Upper lobe of right lung (tissue), 1 donor: ENCODE results near the gene SMIM38. TPM values are rescaled to one million over a fixed set of nuclear protein-coding genes. Genes with fewer than 3 reads are reported as not detected.

Source experiments
- ATAC-seq: fragments of 200-7000 bp; cut with Tn5 transposase; one replicate; pipeline ENCODE4 v1.9.1; 2020; ENCODE audit warnings: mild to moderate bottlenecking, moderate library complexity
- DNase-seq: peaks from one replicate; pipeline ENCODE4 v3.0.0-alpha.2; 2020
- H3K27ac ChIP-seq: fragments of 200-600 bp; one replicate; pipeline ENCODE4 v1.8.0; 2022
- H3K27me3 ChIP-seq: fragments of 200-600 bp; one replicate; pipeline ENCODE4 v1.8.0; 2022; ENCODE audit warnings: mild to moderate bottlenecking
- H3K36me3 ChIP-seq: fragments of 200-600 bp; one replicate; pipeline ENCODE4 v1.8.0; 2022
- H3K4me1 ChIP-seq: fragments of 200-600 bp; one replicate; pipeline ENCODE4 v1.8.0; 2022
- H3K4me3 ChIP-seq: fragments of 200-600 bp; one replicate; pipeline ENCODE4 v1.8.0; 2022; ENCODE audit warnings: mild to moderate bottlenecking
- H3K9me3 ChIP-seq: fragments of 200-600 bp; one replicate; pipeline ENCODE4 v1.8.0; 2022
- intact Hi-C: fragments of 100-400 bp; cut with DNase I; formaldehyde crosslinking; loops from one replicate; pipeline ENCODE4 v1.11.0; 2022
- total RNA-seq: library from RNA; stranded (reverse); fragmentation: NEBNext Ultra II Directional; extraction: Animal tissue kit (Norgen Biotek cat#: 25700); gene quantifications from one replicate; pipeline ENCODE4 v1.2.1, GENCODE V29; 2021
- TF ChIP-seq, protein P1 (sequence below): fragments of 200-600 bp; IDR thresholded peaks from one replicate; pipeline ENCODE4 v1.8.0; 2022; ENCODE audit warnings: antibody characterized with exemption
- donor health status: DM: no; HTN: yes; CAD: no; lungs with severe emphysema.

Gene SMIM38
- total RNA-seq, 1 donor from 2014 or later, result not detected

DNA sequence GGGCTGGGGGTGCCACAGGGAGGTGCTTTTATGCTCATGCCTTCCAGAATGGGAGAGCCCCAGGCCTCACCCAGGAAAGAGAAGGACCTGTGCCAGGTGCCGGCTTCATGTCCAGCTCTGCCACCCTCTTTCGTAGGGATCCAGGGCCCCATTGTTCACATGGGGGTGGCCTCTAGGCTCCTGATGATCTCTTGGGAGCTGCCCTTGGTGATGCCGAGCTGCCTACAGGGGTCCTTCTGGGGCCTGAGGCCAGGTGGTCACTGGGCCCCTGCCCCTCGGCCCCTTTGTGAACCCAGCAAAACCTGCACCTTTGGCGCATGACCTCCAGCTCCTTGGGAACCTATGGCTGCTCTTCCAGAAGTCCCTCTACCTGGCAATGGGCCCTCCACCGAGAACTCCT, 41.4 kb upstream of the SMIM38 start:
- TF ChIP-seq, protein P1, sequence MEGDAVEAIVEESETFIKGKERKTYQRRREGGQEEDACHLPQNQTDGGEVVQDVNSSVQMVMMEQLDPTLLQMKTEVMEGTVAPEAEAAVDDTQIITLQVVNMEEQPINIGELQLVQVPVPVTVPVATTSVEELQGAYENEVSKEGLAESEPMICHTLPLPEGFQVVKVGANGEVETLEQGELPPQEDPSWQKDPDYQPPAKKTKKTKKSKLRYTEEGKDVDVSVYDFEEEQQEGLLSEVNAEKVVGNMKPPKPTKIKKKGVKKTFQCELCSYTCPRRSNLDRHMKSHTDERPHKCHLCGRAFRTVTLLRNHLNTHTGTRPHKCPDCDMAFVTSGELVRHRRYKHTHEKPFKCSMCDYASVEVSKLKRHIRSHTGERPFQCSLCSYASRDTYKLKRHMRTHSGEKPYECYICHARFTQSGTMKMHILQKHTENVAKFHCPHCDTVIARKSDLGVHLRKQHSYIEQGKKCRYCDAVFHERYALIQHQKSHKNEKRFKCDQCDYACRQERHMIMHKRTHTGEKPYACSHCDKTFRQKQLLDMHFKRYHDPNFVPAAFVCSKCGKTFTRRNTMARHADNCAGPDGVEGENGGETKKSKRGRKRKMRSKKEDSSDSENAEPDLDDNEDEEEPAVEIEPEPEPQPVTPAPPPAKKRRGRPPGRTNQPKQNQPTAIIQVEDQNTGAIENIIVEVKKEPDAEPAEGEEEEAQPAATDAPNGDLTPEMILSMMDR, result no peak
- H3K27ac ChIP-seq, result peak overlapping the region; percentile 17
- intact Hi-C loops, result no loop called here
- H3K27me3 ChIP-seq, result no peaks in the 10 kb centered on the region
- H3K9me3 ChIP-seq, result no peaks in the 10 kb centered on the region
- peaks cover 5% of the 10 kb centered on the region for H3K4me1 ChIP-seq
- H3K4me3 ChIP-seq, result no peak overlapping the region
- no peaks in the 10 kb centered on the region for H3K36me3 ChIP-seq
- DNase-seq (no peak), ATAC-seq (no peak)

DNA sequence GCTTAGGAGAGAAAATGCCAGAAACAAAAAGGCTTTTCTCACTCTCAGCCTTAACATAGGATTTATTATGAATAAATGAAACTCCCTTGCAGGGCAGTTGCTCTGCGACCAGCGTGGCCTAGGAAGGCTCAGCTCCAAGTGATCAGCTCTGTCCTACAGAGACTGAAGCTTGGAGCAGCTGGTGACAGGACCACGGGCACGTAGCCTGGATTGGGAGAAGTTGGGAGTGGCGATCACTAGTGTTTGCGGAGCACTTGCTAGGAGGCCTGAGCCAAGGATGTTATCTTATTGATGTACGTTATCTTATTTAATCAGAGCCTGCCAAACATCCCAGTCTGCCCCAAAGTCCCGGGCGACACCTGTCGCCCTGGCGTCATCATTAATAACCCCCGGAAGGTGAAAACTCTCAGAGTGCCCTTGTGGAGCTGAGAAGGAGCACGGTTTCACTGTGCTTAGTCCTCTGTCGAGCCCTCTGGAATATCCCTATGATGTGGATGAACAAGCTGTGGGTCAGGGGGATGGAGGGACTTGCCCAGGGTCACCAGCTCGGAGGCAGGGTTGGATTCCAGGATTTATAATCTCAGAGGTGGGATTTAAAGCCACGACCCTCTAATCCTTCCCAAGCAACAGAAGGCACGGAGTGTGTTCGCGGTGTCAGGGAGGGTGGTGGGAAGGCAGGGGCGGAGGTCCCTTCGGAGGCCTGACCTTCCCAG, 40.8 kb upstream of the SMIM38 start:
- intact Hi-C loops, result no loop called here
- Histone ChIP-seq H3K27me3 (no peaks in the 10 kb centered on the region), H3K9me3 (no peaks in the 10 kb centered on the region), H3K36me3 (no peaks in the 10 kb centered on the region), H3K4me3 (no peak overlapping the region), H3K27ac (peak overlapping the region; percentile 71), H3K4me1 (peaks cover 5% of the 10 kb centered on the region)
- DNase-seq, result no peak
- ATAC-seq, result peak; percentile 60
- TF ChIP-seq, protein P1, result no peak

DNA sequence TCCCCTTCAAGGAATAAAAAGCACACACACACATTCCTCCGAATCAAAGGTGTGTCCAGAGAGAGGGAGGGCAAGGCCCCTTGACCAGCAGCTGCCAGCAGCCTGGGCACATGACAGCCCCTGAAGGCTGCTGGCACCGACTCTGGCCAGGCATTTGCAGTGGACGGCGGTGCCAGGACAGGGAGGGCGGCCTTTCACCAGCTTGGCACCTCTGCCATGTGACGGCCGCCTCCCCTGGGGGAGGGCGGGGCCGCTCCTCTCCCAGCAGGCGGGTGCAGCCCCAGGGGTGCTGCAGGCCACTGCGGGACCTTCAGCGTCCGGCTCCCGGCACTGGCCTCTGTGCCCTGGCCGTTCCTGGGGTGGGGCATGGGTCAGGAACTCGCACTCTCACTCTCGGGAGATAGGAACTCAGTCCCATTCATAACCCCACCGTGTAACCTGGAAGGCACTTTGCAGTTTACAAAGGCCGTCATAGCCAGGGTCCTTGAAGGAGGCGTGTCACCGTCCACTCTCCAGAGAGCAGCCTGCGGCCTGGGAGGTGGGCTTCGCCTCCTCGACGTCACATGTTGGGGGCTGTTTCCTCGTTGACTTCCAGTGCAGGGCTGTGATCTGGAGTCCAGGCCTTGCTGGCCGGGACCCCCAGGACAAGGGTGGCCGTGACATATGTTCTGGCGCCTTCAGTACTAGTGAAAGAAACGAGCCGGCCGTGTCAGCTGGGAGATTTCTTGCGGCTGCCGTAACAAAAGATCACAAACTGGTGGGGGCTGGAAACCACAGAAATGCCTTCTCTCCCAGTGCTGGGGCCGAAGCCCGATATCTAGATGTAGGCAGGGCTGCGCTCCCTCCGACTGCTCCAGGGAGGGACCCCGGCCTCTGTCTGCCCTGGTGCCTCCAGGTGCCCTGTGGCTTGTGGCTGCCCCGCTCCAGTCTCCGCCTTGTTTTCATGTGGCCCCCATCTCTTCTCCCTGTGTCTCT, 39.9 kb upstream of the SMIM38 start:
- Histone ChIP-seq H3K36me3 (no peaks in the 10 kb centered on the region), H3K9me3 (no peaks in the 10 kb centered on the region), H3K4me3 (no peak overlapping the region), H3K27ac (peak overlapping the region; percentile 71), H3K27me3 (no peaks in the 10 kb centered on the region), H3K4me1 (peaks cover 5% of the 10 kb centered on the region)
- peak; percentile 92 for ATAC-seq
- TF ChIP-seq, protein P1, result no peak
- intact Hi-C loops, result no loop called here
- DNase-seq, result peak; percentile 91

DNA sequence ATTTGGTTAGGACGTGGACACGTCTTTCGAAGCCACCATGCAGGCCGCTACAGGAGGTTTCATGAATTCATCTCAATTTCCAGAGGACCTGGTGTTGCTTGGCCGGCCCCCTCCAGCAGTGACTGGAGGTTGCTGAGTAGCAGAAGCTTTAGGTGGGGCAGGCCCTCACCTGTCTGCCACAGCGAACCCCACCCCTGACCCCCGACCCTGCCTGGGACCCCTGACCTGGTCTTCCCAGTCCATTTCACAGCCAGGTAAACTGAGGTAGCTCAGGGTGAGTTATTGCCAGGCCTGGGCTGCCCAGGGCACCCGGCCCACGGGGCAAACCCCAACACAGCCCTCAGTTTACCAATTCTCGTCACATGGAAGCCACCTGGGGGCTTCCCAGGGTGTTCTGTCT, 39.1 kb upstream of the SMIM38 start:
- peaks cover 5% of the 10 kb centered on the region for H3K4me1 ChIP-seq
- no peak overlapping the region for H3K4me3 ChIP-seq
- TF ChIP-seq, protein P1, result no peak
- DNase-seq (peak; percentile 56), ATAC-seq (no peak)
- intact Hi-C loops, result no loop called here
- H3K36me3 ChIP-seq, result no peaks in the 10 kb centered on the region
- H3K27ac ChIP-seq, result no peak overlapping the region
- no peaks in the 10 kb centered on the region for H3K27me3 ChIP-seq
- H3K9me3 ChIP-seq, result no peaks in the 10 kb centered on the region

DNA sequence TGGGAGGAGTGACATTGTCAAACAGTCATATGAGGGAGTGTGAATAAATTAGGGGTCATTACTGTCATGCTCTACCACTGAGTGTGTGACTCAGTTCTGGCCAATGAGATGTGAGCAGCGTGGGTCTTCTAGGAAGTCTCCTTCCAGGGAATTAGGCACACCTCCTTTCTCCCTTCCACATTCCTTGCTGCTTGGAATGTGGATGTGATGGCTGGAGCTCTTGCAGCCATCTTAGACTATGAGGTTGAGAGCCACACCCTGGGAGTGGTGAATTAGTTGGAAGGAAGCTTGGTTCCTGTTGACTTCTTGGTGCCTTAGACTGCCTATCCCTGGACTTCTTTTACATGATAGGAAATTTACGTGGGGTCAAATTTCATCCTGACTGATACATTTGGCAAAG, 36.5 kb upstream of the SMIM38 start:
- DNase-seq (no peak), ATAC-seq (no peak)
- no peaks in the 10 kb centered on the region for H3K36me3 ChIP-seq
- TF ChIP-seq, protein P1, result no peak
- H3K9me3 ChIP-seq, result no peaks in the 10 kb centered on the region
- H3K27ac ChIP-seq, result no peak overlapping the region
- H3K27me3 ChIP-seq, result no peaks in the 10 kb centered on the region
- H3K4me3 ChIP-seq, result no peak overlapping the region
- H3K4me1 ChIP-seq, result peaks cover 29% of the 10 kb centered on the region
- intact Hi-C loops, result no loop called here
